Kidney capillary endothelial cell (primary cell): Measurements from ENCODE around the gene SCARB1.

ENCODE experiments used
- DNase-seq: peaks from one replicate; pipeline ENCODE4 v3.0.0-alpha.2; 2018; ENCODE audit warnings: low spot score

SCARB1 gene

DNA sequence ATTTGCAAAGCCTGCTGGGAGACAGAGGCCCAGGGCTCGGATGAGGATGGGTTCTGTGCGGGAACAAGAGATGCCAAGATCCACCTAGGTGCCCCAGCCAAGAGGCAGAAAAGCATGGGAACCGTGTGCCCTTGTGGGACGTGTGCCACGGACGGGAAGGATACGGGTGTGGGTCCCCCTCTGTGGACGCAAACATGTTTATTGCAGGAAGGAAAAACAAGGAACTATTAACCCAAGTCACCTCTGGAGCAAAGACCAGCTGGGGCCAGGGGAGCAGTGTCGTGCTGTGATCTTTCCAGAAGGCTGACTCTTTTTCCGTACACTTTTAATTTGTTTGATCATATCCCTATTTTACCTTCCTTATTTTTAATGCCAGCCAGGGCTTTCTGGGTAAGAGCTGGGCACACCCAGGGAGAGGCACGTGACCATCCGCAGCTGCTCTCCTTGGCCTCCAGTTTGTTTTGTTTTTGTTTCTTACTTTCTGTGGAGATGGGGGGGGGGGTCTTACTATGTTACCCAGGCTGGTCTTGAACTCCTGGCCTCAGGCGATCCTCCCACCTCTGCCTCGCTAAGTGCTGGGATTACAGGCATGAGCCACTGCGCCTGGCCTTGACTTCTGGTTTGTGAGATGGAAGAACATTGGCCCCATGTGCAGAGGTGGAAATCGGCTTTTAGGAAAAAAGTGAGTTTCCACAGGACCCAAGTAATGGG, 20.7 kb downstream of the SCARB1 start:
- DNase-seq: no peak

DNA sequence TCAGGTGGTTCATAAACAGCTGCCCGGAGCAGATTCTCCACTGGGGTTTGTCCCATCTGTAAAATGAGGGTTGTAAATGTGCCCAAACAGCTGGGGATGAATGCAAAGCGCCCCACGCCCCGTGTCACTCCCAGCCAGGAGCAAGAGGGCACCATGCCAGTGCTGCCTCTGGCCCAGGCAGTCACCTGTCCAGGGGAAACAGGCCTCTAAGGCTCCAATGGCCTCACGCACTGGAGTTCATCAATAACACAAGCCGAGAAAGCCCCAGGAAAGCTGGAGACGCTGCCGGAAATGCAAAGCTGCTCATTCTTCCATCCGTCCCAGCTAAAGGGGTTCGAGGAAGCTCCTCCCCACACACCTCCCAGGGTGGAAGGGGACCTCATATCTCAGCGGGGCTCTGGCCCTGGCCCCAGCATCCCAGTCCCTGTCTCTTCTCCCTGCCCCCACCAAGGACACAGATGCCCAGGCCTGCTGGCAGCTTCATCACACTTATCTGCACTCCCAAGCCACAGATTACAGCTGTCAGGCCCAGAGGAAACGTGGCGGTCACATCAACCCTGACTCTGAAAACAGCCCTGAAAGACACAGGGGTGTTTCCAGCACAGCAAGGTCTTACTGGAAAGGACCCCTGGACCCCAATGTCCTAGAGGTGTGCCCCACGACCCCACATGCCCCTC, 21.5 kb downstream of the SCARB1 start:
- no peak for DNase-seq

DNA sequence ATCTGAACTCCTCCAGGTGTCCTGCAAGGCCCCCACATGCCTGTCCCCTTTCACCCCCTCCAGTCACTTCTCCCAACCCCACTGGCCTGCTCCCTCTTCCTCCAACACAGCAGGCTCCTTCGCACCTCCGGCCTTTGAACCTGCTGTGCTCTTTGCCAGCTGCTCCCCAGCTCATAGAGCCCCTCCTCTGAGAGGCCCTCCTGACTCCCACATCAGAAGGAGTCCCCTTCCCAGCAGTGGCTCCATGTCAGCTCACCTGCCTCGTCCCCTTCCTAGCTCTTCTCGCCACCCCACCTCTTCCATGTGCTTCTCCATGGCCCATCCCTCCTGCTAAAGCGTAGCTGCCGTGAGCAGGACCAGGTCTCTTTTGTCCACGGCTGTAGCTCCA, 22.1 kb downstream of the SCARB1 start:
- no peak for DNase-seq

DNA sequence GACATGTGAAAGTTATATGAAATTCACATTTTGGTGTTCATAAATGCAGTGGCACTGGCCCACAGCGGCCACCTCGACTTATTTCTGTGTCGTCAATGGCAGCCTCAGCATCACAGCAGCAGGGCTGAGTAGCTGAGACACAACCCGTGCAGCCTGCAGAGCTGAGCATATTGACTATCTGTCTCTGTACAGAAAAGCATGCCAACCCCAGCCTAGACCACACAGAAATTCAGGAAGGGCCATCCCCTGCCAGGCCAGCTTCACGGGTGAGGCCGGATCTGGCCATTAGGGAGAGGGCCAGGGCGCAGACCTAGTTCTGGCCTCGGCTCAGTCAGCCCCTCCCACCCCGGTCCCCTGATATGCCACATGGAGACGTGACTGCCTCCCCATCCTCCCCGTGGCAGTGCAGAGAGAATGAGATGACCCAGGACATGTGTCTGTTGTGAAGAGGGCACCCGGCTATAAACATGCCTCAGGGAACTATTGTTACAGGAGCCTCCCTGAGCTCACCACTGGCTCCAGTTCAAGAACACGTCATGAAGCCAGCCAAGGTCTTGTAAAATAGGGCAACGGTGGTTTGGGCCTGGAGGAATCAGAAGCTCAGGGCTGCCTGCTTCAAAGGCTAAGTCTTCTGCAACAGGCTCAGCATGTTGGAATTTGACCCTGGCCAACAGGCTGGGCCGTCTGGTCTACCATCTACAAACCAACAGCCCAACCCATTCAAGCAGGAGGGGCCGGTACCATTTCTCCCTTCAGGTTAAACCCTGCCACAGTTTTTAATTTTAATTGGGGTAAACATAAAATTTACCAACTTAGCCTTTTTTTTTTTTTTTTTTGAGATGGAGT, 25.5 kb downstream of the SCARB1 start:
- peak; percentile 49 for DNase-seq

DNA sequence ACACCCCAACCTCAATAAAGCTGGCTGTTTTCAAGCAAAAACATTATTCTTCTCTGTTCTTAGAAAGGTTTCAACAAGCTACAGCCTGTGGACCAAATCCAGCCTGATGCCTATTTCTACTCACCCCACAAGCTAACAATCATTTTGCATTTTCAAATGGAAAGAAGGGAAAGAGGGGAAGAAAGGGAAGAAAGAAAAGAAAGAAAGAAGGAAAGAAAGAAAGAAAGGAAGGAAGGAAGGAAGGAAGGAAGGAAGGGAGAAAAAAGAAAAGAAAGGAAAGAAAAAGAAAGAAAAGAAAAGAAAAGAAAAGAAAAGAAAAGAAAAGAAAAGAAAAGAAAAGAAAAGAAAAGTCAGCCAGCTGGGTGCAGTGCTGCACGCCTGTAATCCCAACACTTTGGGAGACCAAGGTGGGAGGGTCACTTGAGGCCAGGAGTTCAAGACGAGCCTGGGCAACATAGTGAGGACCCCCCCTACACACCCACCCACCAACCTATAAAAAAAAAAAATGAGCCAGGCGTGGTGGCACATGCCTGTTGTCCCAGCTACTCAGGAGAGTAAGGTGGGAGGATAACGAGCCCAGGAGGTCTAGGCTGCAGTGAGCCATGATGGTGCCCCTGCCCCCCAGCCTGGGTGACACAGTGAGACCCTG, 26.3 kb downstream of the SCARB1 start:
- DNase-seq: no peak

DNA sequence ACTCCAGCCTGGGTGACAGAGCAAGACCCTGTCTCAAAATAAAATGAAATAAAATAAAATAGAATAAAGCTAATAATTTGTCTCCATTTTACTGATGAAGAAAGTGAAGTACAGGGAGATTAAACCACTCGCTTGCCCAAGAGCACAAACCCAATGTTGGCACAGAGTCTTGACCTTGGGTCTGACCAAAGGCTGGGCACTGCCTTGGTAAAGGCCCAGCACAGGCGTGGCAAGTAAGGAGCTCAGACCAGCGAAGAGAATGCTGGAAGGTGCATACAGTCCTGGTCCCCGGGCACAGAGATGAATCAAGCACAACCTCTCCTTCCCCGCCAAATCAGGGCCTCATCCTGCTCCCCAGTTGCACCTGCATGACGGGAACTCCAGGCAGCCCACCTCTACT, 26.9 kb downstream of the SCARB1 start:
- no peak for DNase-seq

DNA sequence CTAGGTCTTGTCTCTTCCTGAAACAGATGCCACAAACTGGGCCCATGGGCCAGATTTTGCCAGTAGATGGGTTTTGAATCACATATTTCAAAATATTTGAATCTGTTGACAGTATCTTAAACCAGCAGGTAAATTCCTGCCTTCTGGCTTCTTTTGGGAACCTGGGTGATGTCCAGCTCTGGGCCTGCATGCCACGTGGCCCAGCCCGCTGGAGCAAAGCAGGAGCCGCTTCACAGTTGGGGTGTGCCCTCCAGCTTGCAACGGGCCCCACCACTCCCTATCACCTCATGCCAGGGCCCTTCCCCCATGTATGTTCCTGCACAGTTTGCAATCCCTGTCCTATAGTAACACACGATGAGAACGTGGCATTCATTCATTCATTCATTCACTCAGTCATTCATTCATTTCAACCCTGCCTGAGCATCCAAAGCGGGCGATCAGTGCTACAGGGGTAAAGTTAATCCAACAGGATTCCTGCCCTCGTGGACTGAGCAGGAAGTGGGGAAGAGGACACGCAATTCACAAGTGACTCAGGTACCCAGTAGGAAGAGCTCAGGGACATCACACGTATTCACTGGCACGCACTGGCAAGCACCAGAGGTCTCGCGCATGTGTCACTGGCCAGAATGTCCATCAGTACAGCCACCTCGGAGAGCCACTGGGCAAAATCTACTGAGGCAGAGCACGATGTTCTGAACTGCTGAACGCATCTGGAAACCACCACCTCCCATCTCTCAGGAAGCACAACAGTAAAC, 27.8 kb downstream of the SCARB1 start:
- no peak for DNase-seq

DNA sequence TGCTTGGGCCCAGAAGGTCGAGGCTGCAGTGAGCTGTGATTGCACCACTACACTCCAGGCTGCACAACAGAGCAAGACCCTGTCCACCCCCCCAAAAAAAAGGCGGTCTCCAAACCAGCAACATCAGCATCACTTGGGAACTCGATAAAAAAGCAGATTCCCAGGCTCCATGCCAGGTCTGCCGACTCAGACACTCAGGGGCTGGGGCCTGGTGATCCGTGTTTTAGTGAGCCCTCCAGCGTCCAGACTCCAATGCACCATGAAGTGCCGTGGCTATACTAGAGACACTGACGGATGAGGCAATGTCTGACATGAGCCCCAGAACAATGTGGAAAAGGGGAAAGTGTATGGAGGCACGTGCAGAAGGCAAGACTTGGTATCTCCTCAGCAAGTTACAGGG, 28.8 kb downstream of the SCARB1 start:
- no peak for DNase-seq

DNA sequence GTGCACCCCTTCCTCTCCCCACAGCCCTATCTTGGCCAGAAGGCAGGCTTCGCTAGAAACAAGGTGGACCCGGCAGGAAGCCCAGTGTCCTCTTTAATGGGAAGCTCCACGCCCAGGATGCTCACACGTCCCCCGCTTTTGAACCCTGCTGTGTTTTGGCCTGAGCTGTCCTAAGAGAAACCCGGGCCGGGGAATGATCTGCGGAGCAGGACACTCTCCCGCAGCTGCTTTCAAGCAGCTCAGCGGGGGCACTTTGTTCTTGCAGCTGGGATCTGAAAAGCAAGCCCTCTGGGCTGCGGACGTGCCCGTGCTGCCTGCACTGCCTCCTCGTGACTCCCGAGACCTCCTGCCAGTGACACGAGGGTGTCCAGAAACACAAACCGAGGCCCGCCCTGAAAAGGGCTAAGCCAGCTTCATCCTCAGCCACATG, 30.0 kb downstream of the SCARB1 start:
- no peak for DNase-seq

DNA sequence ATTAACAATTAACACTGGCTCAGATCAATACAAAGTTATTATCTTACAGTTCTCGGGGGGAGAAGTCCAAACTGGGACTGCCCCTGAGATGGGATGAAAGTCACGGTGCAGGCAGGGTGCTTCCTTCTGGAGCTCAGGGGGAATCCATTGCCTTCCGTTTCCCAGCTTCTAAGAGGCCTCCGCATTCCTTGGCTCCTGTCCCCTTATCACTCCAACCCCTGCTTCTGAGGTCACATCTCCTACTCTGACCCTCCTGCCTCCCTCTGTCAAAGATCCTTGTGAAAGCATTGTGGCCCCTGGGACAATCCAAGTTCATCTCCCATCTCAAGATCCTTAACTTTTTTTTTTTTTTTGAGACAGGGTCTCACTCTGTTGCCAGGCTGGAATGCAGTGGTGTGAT, 30.8 kb downstream of the SCARB1 start:
- no peak for DNase-seq

DNA sequence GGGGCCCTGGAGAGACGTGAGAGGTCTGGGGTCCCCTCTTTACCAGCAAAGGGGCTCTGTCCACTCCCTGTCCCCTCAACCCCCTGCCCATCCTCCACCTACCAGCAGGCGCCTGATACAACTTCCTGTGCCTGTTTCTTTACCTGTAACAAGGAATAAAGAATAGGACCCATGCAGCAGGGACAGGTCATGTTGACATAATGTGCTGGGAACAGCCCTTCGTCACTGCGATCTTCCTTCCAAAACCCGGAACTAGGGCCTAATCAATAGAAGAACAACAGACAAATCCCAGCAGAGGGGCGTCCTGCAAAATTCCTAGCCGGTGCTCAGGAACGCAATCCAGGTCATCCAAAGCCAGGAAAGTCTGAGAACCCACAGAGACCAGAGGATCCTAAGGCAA, 32.1 kb downstream of the SCARB1 start:
- DNase-seq: no peak

DNA sequence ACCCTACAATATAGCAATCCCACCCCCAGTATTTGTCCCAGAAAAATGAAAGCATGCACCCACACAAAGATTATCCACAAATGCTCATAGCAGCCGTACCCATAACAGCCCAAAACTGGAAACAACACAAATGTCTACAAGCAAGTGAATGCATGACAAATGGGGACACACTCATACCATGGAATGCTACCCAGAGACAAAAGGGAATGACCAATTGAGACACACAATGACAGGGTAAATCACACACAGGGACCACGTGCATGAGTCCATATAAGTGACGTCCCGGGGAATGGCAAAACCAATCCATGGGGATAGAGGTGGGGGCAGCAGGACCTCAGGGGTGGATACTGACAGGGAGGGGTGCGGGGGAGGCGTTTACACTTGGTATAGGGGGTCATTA, 33.4 kb downstream of the SCARB1 start:
- no peak for DNase-seq

DNA sequence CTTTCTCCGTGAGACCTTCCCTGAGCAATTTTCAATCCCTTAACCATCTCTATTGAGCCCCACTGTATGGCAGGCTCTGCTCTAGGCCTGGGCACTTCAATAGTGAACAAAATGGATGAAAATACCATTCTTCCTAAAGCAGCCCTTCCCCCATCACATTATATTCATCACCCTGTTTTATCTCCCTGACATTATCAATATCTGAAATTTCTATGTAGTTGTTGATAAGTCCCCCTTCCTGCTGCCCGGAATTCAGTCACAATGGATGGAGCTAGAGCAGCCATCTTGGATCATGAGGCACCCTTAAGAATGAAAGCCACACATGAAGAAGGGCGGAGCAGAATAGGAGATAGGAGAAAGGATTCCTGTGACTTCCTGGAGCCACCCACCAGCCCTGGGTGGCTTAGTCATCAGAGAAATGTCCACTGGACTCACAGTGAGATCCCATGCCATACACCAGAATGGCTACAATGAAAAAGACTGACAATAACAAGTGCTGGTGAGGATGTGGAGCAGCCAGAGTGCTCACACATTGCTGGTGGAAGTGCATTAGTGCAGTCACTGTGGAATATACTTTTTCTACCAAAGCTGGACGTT, 33.9 kb downstream of the SCARB1 start:
- no peak for DNase-seq

DNA sequence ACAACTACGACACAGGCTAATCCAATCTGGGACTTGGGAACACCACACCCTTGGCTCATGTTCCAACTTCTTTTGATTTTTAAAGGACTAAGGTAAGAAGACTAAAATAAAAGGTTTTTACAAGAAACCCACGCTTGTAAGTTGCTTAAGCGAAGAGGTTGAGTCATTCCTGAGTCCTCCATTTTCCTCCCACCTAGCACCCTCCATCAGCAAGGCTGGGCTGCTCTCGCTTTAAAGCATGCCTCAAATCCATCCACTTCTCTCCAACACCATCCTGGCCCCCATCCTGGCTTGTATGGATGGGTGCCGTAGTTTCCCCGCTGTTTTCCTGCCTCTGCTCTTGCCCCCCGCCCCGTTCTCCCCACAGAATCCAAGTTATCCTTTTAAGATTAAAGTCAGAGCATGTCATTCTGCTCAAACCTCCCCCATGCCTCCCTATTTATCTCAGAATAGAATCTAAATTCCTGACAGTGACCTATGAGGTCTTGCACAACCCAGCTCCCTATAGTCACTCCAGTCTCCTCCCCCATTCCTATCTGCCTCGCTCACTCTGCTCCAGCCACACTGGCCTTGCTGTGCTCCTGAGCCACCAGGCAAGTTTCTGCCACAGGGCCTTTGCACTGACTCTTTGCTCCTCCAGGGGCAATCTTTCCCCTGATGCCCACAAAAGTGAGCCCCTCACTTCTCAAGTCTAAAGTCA, 34.5 kb downstream of the SCARB1 start:
- DNase-seq: no peak

DNA sequence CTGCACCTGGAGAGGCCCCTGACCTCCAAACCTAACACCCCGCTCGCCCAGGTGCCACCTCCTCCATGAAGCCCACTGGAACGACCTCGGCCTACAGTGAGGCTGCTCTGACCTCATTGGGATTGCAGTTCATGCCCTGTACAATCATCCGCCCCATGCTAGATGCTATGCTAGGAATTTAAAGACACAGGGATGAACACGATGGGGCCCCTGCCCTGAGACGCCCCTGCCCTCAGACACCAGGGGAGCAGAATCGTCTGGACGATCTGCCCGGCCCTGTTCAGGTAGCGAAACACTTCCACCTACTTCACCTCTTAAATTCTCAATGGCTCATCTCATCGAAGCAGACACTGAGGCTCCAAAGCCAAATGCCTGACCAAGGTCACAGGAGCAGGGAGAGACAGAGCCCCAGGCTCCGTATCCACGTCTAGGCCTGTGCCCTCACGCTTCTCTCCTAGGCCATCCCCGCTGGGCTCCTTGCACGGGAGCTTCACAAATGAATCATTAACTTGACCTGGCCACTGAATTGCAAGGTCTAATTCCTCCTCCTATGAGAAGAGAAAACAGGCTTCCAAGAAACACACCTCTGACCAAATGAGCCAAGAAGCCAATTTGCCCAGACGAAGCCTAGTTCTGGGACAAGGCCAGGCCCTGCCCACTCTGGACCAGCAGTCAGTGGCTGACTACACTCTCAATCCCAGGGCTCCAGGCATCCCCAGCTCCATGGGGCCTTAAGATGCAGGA, 35.2 kb downstream of the SCARB1 start:
- no peak for DNase-seq

DNA sequence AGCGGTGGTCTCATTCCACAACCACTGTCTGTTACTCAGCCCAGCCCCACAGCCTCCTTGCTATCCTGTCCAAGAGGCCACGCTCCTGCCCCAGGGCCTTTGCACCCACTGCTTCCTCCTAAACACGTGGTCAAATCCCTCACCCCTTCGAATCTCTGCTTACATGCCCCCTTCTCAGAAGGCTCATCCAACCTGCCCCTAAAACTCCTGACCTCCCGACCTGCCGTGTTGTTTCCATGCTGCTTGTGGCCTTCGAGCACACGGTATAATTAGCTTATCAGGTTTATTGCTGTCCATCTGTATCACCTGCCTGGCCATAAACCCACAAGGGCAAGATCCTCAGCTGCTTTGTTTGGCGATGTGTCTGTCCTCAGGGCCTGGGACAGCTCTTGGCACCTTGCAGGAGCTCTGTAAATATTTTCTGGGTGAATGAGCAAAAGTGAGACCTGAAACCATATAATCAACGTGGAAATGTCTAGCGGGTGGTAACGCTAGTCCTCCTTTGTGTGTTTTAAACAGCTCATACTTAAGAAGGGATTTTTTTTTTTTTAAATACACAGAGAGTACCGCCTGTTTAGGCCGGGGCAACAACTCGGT, 36.0 kb downstream of the SCARB1 start:
- no peak for DNase-seq

DNA sequence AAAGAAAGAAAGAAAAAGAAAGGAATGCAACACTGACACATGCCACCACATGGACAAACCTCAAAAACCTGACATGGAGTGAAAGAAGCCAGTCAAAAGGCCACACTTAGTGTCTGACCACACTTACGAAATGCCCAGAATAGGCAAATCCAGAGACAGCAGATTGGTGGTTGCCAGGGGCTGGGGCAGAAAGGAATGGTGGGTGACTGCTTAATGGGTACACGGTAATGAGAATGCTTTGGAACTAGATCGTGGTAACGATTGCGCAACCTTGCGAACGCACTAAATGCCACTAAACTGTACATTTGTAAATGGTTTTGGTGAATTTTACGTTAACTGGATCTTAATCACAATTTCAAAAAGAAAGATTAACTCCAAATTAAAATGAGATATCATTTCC, 39.5 kb downstream of the SCARB1 start:
- no peak for DNase-seq

DNA sequence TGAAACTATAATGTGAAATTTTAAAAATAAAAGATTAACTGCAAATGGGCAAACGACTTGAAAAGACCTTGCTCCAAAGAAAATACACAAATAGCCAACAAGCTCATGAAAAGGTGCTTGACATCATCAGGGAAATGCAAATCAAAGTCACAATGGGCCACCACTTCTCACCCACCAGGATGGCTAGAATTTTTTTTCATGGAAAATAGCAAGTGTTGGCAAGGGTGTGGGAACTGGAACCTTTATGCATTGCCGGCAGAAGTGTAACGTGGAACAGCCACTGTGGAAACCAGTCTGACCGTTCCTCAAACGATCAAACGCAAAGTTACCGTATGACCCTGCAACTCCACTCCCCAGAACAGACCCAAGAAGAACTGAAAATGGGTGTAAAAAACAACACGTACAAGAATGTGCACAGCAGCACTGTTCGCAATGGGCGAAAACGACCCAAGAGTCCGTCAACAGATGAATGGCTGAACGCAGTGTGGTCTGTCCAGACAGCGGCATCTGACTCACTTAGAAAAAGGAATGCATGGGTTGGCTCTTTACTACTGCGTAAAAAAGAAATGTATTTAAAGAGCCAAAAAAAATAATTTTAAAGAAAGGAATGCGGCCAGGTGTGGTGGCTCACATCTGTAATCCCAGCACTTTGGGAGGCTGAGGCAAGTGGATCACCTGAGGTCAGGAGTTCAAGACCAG, 40.2 kb downstream of the SCARB1 start:
- no peak for DNase-seq

DNA sequence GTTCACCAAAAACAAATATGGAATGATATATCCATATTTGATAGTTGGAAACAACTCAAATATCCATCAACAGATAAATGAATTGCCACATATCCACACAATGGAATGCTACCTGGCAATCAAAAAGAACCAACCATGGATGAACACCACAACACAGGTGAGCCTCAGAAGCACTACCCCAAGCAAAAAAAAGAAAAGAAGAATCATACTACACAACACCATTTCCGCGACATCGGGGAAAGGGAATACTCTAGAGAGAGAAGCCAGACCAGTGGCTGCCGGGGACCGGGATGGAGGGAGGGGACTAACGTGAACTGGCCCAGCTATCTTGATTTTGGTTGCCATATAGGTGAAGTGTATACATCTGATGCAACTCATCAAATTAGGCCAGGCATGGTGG, 41.4 kb downstream of the SCARB1 start:
- no peak for DNase-seq
